ENCODE results near the gene PTPRCAP. TPM values are rescaled to one million over a fixed set of nuclear protein-coding genes. Genes with fewer than 3 reads are reported as not detected.
A peak's percentile ranks its signal among the peaks of the same experiment; 100 is the strongest.

Gene PTPRCAP
- total and polyA plus RNA-seq, 9 of the 15 experiments (the other 6 are each of a cell fraction or from before 2014, with no cell fraction given): 0.22 to 2.0 (median 1.1) TPM; not detected in 4

GRCh38 chr11:67401495-67402191 is 35.8 kb downstream of the PTPRCAP start, which contains the start of gene PPP1CA (continued):
- TF ChIP-seq ZNF75A (CRISPR knock-in tag; IDR thresholded peaks at IDR 0.05) (no peak), ELF2 (CRISPR knock-in tag; IDR thresholded peaks at IDR 0.05) (peak; percentile 82), ETV6 (IDR thresholded peaks at IDR 0.05; ENCODE audit: borderline replicate concordance in 1 of 2, low read depth in 2 of 2, low read length in 1 of 2) (0 out of 4 replicates have a peak, but pooled peaks of 1 of the 2 experiments have one; percentile 45), ETV6 (CRISPR knock-in tag; IDR thresholded peaks at IDR 0.05; ENCODE audit: borderline replicate concordance) (no peak), ATF1 (CRISPR knock-in tag; IDR thresholded peaks at IDR 0.05) (no peak), ATF1 (tag; IDR thresholded peaks at IDR 0.05) (peak; percentile 52; the same call in 1 of the 2 replicates), MAFF (IDR thresholded peaks at IDR 0.05; ENCODE audit: low read length) (no peak), ZNF277 (CRISPR knock-in tag; IDR thresholded peaks at IDR 0.05; ENCODE audit: borderline replicate concordance) (no peak), RFX5 (IDR thresholded peaks at IDR 0.05; ENCODE audit: low read depth, low read length) (no peak), BRD9 (IDR thresholded peaks at IDR 0.05; ENCODE audit: low read depth, partially characterized antibody) (no peak), CBFB (CRISPR knock-in tag; IDR thresholded peaks at IDR 0.05) (no peak), WHSC1 (IDR thresholded peaks at IDR 0.05; ENCODE audit: low read length) (no peak), RAD51 (IDR thresholded peaks at IDR 0.05; ENCODE audit: borderline replicate concordance, low read depth) (no peak), RERE (CRISPR knock-in tag; IDR thresholded peaks at IDR 0.05; ENCODE audit: borderline replicate concordance) (no peak), CHD2 (IDR thresholded peaks at IDR 0.05; ENCODE audit: low read depth, low read length) (no peak), PBX2 (CRISPR knock-in tag; IDR thresholded peaks at IDR 0.05; ENCODE audit: low read depth) (no peak), PBX2 (tag; conservative IDR thresholded peaks at IDR 0.05; ENCODE audit: low read depth) (no peak), ZNF76 (CRISPR knock-in tag; IDR thresholded peaks at IDR 0.05; ENCODE audit: borderline replicate concordance) (no peak), ZNF766 (CRISPR knock-in tag; conservative IDR thresholded peaks at IDR 0.05) (no peak), LARP7 (IDR thresholded peaks at IDR 0.05) (no peak)
